HG03280 (cell line): Measurements from ENCODE around the gene CCL18.
"Not testable (repeated sequence)": the region's sequence is repeated elsewhere in the genome, so short reads cannot be mapped to it uniquely, and the experiment has no call there.

ENCODE experiments used
- ATAC-seq: cut with Tn5 transposase; IDR thresholded peaks from one replicate; pipeline ENCODE4 v1.9.1; 2021; ENCODE audit warnings: mild to moderate bottlenecking, moderate library complexity; ENCODE audit not compliant: unreplicated experiment

CCL18 gene

DNA sequence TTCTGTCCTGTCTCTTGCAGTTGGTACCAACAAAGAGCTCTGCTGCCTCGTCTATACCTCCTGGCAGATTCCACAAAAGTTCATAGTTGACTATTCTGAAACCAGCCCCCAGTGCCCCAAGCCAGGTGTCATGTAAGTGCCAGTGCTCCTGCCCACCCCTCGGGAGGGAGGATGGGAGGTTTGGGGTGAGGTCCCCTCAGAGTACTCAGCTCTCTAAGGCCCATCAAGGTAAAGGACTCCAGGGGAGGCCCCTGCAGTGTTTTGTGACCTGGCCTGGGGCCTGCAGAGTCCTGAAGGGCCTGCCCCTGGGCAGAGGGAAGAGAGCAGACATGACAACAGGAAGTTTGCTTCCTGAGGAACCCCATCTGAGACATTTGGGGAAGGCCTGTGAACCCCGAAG, 6.4 kb downstream of the CCL18 start:
- ATAC-seq, result no peak

- ATAC-seq, result no peak
These were observed 7.7 kb downstream of the CCL18 start for GRCh38 chr17:36071751-36072150.

- no peak for ATAC-seq
These were observed 8.5 kb downstream of the CCL18 start for GRCh38 chr17:36072431-36073121.

GRCh38 chr17:36074365-36074764, 10.3 kb downstream of the CCL18 start:
- ATAC-seq, result no peak

- ATAC-seq, result peak; percentile 26
These were observed 17.8 kb downstream of the CCL18 start for GRCh38 chr17:36081681-36082471.

DNA sequence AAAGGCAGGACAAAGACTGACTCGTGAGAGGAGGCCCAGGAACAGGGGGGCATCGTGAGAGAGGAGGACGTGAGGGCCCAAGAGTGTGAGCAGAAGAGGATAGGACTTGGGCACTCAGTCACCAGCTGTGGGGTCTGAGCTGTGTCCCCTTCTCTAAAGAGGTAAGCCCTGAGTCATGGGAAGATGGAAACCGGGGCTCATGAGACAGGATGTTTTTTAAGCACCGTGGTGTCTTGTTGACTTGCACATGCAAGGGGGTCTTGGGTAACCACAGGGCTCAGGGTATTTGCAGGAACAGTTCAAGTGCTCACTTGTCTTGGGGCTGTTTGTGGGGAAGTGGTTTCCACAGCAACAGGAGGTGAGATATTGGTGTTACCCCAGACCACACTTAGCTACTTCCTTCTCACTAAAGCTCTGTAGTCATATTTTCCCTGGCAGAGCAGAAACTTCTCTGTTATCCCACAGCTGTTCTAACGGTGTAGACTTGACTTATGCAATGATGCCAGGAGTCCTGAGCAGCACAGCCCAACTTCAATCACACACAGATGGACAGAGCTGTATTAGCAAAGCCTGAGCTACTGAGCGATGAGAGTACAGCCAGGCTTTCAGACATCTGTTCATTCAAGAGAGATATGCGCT, 18.5 kb downstream of the CCL18 start:
- peak; percentile 57 for ATAC-seq

DNA sequence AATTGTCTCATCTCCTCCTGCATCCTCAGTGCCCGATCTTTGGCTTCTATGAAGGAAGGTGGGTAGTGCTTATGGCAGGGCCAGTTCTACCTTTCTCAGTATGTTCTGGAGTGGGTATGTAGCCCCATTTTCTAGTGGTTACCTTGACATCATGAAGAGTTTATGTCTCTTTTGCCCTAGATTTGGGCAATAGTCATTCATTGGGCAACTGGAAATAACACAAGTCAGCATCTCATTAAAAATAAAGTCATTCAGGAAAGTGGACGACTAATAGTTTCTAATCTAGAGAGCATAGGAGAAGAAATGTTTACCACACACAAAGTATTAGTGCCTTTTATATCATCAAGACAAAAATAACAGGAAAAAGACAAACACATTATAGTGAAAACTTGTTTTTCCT, 19.6 kb downstream of the CCL18 start:
- not testable (repeated sequence) for ATAC-seq

DNA sequence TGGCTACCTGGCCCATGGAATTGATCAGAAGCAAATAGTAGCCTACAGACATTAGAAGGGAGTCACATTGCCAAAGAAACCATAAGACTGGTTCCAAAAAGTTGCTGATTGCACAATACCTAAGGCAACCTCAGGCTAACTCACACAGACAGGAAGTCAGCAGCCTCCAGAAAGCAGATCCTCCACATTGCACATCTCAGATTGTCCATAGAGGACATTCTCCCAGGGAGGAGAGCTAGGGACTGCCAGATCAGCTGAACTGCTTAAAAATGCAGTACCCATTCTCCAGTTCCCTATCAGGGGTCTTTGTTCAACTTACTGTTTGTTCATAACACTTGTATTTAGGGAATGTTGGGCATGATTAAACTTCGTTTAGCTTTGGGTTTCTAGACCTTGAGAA, 21.7 kb downstream of the CCL18 start:
- no peak for ATAC-seq

DNA sequence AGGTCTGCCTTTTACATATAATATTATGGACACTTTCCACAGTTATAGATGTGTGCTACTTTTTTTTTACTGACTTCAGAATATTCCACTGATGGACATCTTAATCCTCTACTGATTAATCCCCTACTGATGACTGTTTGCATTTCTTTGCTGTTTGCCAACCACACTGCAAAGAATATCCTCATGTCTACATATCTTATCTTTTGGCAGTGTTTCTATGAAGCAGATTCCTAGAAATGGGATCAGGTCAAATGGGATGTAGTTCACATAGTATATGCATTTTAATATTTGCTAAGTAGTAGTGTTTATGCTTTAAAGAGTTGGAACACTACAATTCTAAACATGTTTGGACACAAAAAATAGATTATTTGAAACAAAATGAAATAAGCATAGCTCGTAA, 22.7 kb downstream of the CCL18 start:
- no peak for ATAC-seq

GRCh38 chr17:36087471-36087870, 23.4 kb downstream of the CCL18 start:
- not testable (repeated sequence) for ATAC-seq

- ATAC-seq, result not testable (repeated sequence)
These were observed 24.0 kb downstream of the CCL18 start for GRCh38 chr17:36087897-36088572.

GRCh38 chr17:36088670-36089338, 24.7 kb downstream of the CCL18 start:
- no peak for ATAC-seq

- ATAC-seq, result no peak
These were observed 25.3 kb downstream of the CCL18 start for GRCh38 chr17:36089339-36089865.

GRCh38 chr17:36089888-36090836, 26.1 kb downstream of the CCL18 start, which contains the start of gene CCL3:
CCL3 (minus strand) TSS chr17:36090143; CDS start chr17:36090058, 85 bp downstream.
- ATAC-seq, result peak; percentile 67

- ATAC-seq, result no peak
These were observed 28.2 kb downstream of the CCL18 start for GRCh38 chr17:36092230-36092629.

DNA sequence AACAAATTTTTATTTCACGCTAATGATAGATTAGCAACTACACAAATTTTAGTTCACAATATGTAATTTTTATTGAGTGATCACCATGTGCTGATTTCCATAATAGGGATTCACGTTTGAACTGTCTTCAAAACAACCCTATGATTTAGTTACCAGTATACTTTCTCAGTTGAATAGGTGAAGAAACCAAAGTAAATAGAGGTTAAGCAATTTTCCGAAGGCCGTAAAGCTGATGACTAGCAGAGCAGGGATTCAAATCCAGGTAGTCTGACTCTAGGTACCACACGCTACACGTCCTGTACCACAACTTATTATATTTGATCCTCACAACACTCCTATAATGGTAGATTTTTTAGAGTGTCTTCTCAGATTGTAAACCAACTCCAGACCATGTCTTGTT, 28.6 kb downstream of the CCL18 start:
- not testable (repeated sequence) for ATAC-seq

- ATAC-seq, result no peak
These were observed 30.2 kb downstream of the CCL18 start for GRCh38 chr17:36094232-36094631.

DNA sequence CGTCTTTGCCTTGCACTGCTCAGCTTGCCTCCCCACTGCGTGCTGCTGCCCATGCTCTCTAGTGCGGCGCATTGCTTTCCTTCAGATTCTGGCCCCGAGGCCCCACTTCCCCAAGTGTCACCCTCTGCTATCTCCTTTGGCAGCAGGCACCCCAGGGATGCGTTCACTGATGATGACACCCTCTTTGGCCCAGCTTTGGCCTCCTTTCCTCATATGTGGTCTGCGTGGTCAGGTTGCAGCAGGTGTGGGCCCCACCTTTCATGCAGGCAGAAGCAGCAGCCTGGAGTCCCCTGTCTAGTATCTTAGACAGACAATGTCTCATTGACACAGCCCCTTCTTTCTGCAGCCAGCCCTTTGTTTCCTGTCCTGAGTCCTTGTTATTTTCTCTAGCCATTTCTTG, 30.7 kb downstream of the CCL18 start:
- ATAC-seq, result no peak

- no peak for ATAC-seq
These were observed 31.9 kb downstream of the CCL18 start for GRCh38 chr17:36095992-36096391.
